GM21390 (cell line): Measurements from ENCODE around the gene P2RX4.
"Not testable (repeated sequence)": the region's sequence is repeated elsewhere in the genome, so short reads cannot be mapped to it uniquely, and the experiment has no call there.

Experiments
- ATAC-seq: cut with Tn5 transposase; IDR thresholded peaks from one replicate; pipeline ENCODE4 v1.9.1; 2021; ENCODE audit not compliant: unreplicated experiment

The P2RX4 gene

GRCh38 chr12:121187501-121187900 lies 22.4 kb upstream of the P2RX4 start:
- no peak for ATAC-seq

GRCh38 chr12:121188227-121188626 lies 21.7 kb upstream of the P2RX4 start:
- no peak for ATAC-seq

- ATAC-seq: no peak
Measured at GRCh38 chr12:121189131-121189530, 20.8 kb upstream of the P2RX4 start.

GRCh38 chr12:121189619-121190155 lies 20.2 kb upstream of the P2RX4 start:
- ATAC-seq: no peak

- ATAC-seq: no peak
Measured at GRCh38 chr12:121190523-121191031, 19.4 kb upstream of the P2RX4 start.

- ATAC-seq: no peak
Measured at GRCh38 chr12:121191151-121191550, 18.8 kb upstream of the P2RX4 start.

GRCh38 chr12:121196902-121197301 lies 13.0 kb upstream of the P2RX4 start:
- ATAC-seq: no peak

GRCh38 chr12:121198949-121199348 lies 11.0 kb upstream of the P2RX4 start:
- ATAC-seq: no peak

- not testable (repeated sequence) for ATAC-seq
Measured at GRCh38 chr12:121201140-121201539, 8.8 kb upstream of the P2RX4 start.

- no peak for ATAC-seq
Measured at GRCh38 chr12:121202407-121203355, 7.2 kb upstream of the P2RX4 start.

- ATAC-seq: no peak
Measured at GRCh38 chr12:121203482-121203881, 6.4 kb upstream of the P2RX4 start.

- no peak for ATAC-seq
Measured at GRCh38 chr12:121205491-121205890, 4.4 kb upstream of the P2RX4 start.

- ATAC-seq: not testable (repeated sequence)
Measured at GRCh38 chr12:121208571-121208970, 1.4 kb upstream of the P2RX4 start.

GRCh38 chr12:121209221-121209620 lies 708 bp upstream of the P2RX4 start:
- no peak for ATAC-seq

GRCh38 chr12:121212875-121213274 lies 2.9 kb downstream of the P2RX4 start:
- ATAC-seq: no peak

- ATAC-seq: no peak
Measured at GRCh38 chr12:121214166-121214777, 4.3 kb downstream of the P2RX4 start.

GRCh38 chr12:121214855-121215745 lies 5.2 kb downstream of the P2RX4 start:
- no peak for ATAC-seq

GRCh38 chr12:121216102-121216501 lies 6.2 kb downstream of the P2RX4 start:
- no peak for ATAC-seq

- no peak for ATAC-seq
Measured at GRCh38 chr12:121217063-121217462, 7.1 kb downstream of the P2RX4 start.

GRCh38 chr12:121217761-121218160 lies 7.8 kb downstream of the P2RX4 start:
- ATAC-seq: no peak
